AG09319 (cell line): ENCODE measurements around the gene CALY.
"Not testable (repeated sequence)": the region's sequence is repeated elsewhere in the genome, so short reads cannot be mapped to it uniquely, and the experiment has no call there.

Source experiments
- DNase-seq: peaks from one replicate; pipeline ENCODE4 v3.0.0-alpha.2; 2010; ENCODE audit warnings: low read depth; ENCODE audit errors: extremely low read depth
- TF ChIP-seq, protein P1 (sequence below): IDR thresholded peaks from 2 replicates; pipeline ENCODE4 v1.5.1; 2011; ENCODE audit warnings: low read depth, mild to moderate bottlenecking, inconsistent platforms, low read length, moderate library complexity

The CALY gene

GRCh38 chr10:133379152-133379800, 42.6 kb upstream of the CALY start, which contains the start of gene PAOX:
Gene PAOX, plus strand, starts transcription at chr10:133379262. Its CDS starts 55 bp downstream, at chr10:133379317.
- DNase-seq, result no peak
- TF ChIP-seq, protein P1, sequence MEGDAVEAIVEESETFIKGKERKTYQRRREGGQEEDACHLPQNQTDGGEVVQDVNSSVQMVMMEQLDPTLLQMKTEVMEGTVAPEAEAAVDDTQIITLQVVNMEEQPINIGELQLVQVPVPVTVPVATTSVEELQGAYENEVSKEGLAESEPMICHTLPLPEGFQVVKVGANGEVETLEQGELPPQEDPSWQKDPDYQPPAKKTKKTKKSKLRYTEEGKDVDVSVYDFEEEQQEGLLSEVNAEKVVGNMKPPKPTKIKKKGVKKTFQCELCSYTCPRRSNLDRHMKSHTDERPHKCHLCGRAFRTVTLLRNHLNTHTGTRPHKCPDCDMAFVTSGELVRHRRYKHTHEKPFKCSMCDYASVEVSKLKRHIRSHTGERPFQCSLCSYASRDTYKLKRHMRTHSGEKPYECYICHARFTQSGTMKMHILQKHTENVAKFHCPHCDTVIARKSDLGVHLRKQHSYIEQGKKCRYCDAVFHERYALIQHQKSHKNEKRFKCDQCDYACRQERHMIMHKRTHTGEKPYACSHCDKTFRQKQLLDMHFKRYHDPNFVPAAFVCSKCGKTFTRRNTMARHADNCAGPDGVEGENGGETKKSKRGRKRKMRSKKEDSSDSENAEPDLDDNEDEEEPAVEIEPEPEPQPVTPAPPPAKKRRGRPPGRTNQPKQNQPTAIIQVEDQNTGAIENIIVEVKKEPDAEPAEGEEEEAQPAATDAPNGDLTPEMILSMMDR, result no peak

- DNase-seq, result no peak
- TF ChIP-seq, protein P1, result no peak
These were observed 41.8 kb upstream of the CALY start for GRCh38 chr10:133378251-133379096.

GRCh38 chr10:133377818-133378250, 41.1 kb upstream of the CALY start:
- TF ChIP-seq, protein P1, result no peak
- no peak for DNase-seq

DNA sequence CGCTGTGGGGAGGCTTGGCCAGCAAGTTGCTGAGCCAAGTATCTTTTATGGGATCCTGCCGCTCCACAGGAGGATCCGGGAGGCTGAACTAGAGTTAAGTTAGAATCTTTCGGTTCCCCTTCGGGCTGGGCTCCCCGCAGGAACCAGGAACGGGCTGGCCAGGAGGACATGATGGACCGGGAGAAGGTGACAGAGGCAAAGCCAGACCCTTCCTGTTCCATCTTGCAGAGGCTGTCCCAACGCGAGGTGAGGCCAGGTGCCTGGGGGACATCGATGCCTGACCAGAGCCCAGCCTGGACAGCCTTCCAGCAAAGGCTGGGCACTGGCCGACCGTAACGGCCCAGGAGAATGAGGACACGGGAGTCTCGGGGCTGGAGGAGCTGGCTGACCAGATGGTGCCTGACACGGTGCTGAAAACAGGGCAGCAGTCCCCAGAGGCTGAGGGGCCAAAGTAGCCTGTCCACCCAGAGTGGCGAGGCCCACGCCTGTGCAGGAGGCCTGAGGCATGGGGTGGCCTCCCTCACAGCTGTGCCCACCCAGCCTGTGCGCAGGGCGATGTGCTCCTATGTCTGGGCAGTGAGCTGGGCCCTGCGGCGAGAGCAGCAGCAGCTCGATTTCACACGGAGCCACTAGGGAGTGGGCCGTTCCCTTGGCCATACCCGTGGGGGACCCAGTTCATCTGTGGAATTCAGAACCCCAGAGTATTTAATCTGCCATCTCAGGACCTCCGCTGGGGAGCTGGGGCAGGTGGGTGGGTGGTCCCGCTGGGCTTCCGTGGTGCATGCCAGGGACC, 40.5 kb upstream of the CALY start:
- TF ChIP-seq, protein P1, result no peak
- no peak for DNase-seq

GRCh38 chr10:133376183-133376582, 39.5 kb upstream of the CALY start:
- not testable (repeated sequence) for DNase-seq

DNA sequence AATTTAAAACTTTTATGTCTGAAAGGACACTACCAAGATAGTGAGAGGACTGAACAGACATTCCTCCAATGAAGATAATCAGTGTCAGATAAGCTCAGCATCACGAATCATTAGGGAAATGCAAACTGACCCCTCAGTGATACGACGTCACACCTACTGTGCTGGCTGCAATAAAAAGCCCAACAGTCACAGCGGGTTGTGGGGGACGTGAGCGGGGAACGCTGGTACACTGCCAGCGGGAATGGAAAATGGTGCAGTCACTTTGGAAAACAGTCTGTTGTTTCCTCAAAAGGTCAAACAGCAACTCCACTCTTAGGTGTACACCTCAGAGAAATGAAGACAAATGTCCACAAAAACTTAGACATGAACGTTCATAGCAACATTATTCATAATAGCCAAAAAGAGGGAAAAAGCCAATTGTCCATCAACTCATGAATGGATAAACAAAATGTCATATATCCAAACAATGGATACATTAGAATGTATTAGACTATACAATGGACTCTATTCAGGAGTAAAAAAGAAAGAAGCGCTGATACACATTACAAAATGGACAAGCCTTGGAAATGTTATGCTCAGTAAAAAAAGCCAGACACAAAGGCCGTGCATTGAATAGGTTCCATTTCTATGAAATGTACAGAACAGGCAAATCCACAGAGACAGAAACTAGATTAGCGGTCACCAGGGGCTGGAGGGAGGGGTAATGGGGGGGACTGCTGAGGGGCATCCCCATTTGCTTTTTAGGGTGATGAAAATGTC, 38.8 kb upstream of the CALY start:
- TF ChIP-seq, protein P1, result no peak
- DNase-seq, result no peak
